ENCODE data around the gene CCDC70. TPM values are rescaled to one million over a fixed set of nuclear protein-coding genes. Genes with fewer than 3 reads are reported as not detected.

Gene CCDC70
- total RNA-seq, 2 donors from 2014 or later: not detected

DNA sequence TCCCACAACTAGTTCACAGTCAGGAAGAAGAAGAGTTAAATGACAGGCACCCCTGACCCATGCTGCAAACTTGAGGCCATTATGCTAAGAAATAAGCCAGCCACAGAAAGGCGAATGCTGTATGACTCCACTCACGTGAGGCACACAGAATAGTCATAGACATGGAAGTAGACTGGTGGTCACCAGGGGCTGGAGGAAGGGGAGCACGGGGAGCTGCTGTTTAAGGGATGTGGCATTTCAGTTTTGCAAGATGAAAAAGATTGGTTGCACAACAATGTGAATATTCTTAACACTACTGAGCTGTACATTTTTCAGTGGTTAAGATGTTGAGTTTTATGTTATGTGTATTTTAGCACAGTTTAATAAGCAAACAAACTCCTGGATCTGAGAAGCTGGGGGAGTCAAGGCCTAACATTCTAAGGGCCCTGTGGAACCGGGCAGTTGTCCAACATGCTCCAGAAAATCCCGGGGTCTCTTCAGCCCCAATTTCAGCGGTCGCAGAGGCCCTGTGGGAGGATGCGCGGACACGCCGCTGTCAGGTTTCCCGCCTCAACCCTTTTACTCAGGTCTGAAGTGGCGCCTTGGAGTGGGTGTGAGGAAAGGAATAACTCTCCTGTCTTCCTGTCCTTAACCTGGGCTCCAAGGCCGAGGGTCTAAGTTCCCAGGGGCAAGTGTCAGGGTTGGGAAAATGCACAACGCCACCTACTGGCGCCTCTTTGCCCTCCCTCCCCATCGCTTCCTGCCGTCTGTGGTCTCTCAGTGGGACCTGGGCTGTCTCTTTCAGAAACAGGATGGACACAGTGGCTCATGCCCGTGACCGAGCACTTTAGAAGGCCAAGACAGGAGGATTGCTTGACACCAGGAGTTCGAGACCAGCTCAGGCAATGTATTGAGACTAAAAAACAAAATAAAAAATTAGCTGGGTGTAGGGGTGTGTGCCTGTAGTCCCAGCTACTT lies 12.3 kb upstream of the CCDC70 start:
- intact Hi-C loops (cut with DNase I): no loop called here
- no peak for DNase-seq (ENCODE audit: low spot score)

DNA sequence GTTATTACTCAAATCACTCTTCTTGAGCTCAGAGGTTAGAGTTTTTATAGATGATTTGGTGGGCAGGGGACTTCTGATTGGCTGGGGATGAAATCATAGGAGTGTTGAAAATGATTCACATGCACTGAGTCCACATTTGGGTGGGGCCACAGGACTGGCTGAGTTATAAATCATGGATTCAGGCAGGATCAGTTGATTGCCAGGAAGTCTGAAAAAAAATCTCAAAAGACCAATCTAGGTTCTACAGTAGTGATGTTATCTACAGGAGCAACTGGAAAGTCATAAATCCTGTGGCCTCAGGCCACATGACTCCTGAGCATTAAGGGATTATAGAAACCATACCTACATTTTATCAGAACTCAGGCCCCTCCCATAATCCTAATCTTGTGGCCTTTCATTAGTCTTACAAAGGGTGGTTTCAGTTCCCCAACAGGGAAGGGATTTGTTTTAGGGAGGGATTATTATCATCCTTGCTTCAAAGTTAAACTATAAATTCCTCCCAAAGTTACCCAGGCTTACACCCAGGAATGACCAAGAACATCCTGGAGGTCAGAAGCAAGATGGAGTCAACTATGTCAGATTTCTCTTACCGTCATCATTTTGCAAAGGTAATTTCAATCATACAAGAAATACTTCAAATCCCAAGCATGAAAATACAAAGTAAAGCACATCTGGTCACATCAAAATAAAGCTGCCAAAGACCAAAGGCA lies 5.6 kb upstream of the CCDC70 start:
- no peak for DNase-seq (ENCODE audit: low spot score)
- intact Hi-C loops (cut with DNase I): no loop called here

GRCh38 chr13:51856998-51857397 lies 4.8 kb upstream of the CCDC70 start:
- no peak for DNase-seq (ENCODE audit: low spot score)
- intact Hi-C loops (cut with DNase I): no loop called here

- DNase-seq (ENCODE audit: low spot score): no peak
- intact Hi-C loops (cut with DNase I): no loop called here
These were observed 3.1 kb upstream of the CCDC70 start for GRCh38 chr13:51858433-51859247.

- DNase-seq (ENCODE audit: low spot score): no peak
- intact Hi-C loops (cut with DNase I): no loop called here
These were observed 1.2 kb downstream of the CCDC70 start for GRCh38 chr13:51862957-51863356.

DNA sequence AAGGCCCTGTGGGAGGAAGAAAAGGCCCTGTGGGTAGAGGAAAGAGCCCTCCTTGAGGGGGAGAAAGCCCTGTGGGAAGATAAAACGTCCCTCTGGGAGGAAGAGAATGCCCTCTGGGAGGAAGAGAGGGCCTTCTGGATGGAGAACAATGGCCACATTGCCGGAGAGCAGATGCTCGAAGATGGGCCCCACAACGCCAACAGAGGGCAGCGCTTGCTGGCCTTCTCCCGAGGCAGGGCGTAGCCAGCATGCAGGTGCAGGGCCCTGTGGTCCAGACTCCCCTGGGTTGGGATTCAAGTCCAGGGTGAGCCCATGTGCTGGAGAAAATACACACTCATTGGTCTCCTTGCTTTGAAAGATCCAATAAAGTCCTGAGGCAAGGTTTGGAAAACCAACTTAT lies 4.1 kb downstream of the CCDC70 start:
- no peak for DNase-seq (ENCODE audit: low spot score)
- intact Hi-C loops (cut with DNase I): no loop called here

GRCh38 chr13:51867062-51867461 lies 5.3 kb downstream of the CCDC70 start:
- intact Hi-C loops (cut with DNase I): no loop called here
- no peak for DNase-seq (ENCODE audit: low spot score)

DNA sequence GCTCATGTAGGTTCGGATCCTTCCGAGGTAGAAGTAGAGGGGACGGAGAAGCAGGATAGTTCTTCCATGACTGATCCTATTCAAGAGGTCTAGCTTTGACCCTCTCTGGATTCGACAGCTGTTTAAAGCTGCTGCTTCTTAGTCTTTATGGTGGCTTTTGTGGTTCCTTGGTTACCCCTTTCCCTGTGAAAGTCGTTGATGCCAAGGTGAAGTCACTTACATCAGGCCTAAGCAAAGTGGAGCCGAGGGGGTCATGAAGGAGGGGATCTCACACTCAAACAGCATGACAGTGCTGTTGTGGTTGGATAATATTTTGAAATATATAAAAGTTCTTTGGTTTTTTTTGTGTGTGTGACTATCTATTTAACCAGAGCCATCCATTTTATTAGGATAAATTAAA lies 8.1 kb downstream of the CCDC70 start:
- DNase-seq (ENCODE audit: low spot score): no peak

GRCh38 chr13:51870616-51871015 lies 8.8 kb downstream of the CCDC70 start:
- DNase-seq (ENCODE audit: low spot score): no peak
- intact Hi-C loops (cut with DNase I): no loop called here

More for the DNA sequence above, 8.1 kb downstream of the CCDC70 start:
- intact Hi-C loops (cut with DNase I): no loop called here

DNA sequence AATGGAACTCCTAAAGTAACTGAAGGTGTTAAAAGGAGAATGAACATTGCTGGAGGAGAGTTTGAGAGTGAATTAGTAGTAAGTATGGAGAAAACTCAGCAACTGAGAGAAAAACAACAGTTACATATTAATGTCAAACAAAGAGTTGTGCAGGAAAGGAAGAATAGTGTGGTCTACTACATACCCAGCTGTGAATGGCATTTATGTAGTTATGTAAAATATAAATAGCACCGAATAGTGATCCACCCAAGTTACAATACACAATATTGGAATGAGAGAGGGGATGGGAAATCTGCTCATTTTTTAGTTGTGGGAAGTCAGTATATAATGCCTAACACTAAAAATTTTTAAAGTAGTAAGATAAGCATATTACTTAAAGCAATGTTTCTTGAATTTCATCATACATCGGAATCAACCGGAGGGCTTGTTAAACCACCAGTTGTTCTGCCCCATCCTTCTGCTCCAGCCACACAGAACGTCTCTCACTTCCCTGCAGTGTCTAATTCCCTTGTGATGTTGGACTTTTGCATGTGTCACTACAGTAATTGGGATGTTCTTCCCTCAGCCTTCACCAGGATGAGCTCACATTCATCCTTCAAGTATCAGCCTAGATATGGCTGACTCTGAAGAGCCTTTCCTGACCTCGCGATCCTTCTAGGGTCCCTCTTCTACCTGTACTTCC lies 11.5 kb downstream of the CCDC70 start:
- no peak for DNase-seq (ENCODE audit: low spot score)
- intact Hi-C loops (cut with DNase I): no loop called here

DNA sequence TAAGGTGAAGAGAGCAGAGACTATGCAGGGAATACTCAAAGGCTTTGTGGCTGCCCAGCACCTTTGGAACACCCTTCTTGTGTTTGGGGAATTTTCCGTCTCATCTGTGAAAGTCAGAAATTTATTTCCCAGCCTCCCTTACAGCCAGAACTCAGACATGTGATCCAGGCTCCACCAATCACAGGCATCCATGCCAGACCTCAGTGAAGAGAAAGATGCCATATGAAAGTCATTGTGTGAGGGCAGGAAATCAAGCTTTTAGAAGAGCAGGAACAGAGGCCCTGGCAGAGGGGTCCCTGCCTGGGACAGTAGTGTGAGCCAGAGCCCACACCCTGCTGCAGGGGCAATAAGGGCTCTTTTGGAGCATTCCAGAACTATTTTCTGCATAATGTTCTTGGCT lies 12.1 kb downstream of the CCDC70 start:
- intact Hi-C loops (cut with DNase I): no loop called here
- no peak for DNase-seq (ENCODE audit: low spot score)

DNA sequence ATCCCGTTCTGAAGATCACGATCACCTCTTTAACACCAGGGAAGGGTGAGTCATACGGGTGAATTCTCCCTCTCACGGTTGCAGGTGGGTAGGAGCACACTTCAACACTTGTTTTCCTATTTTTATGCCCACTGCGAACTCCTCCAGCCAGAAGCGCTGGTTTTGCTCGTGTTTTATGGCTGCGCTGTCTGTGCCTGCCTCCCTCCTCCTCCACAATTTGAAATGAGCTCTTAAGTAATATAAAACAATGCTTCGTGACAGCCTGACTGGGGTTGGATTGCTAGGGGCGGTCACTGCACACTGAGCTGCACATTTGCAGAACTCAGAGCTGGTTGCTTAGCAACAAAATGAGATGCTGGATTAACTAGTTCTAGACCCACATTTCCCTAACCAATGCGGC lies 12.9 kb downstream of the CCDC70 start:
- no peak for DNase-seq (ENCODE audit: low spot score)
- intact Hi-C loops (cut with DNase I): no loop called here

DNA sequence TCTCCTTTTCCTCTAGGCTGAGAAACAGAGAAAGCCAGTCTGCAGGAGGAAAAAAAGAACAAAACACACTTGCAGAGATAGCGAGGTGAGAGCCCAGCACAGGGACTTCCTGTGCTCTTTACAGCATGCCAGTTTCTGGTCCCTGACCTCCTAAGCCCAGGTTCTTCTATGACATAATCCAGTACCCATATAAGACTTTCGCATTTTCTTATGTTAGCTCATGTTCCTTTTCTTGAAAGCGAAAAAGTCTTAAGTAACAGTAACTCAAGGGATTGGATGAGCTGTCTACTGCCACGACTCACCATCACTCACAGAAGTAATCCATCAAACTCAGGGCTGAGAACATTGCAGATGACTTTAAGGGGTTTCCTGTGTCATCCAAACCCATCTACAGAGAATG lies 17.4 kb downstream of the CCDC70 start:
- intact Hi-C loops (cut with DNase I): no loop called here
- no peak for DNase-seq (ENCODE audit: low spot score)

DNA sequence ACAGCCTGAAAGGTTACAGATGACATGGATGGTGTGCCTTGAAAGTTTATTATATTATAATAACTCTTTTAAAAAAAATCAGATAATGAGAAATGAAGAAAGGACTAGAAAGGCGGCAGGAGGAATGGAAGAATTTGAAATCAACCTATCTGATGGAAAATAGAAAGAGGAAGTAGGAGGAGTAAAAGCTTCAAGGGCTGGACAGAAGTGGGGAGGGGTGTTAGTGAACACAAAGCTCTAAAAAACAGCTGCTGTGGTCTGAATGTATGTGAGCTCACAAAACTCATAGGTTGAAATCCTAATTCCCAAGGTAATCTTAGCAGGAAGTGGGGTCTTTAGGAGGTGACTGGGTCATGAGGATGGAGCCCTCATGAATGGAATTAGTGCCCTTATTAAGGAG lies 19.5 kb downstream of the CCDC70 start:
- intact Hi-C loops (cut with DNase I): no loop called here
- DNase-seq (ENCODE audit: low spot score): no peak

GRCh38 chr13:51882570-51883225 lies 20.9 kb downstream of the CCDC70 start:
- no peak for DNase-seq (ENCODE audit: low spot score)
- intact Hi-C loops (cut with DNase I): no loop called here

DNA sequence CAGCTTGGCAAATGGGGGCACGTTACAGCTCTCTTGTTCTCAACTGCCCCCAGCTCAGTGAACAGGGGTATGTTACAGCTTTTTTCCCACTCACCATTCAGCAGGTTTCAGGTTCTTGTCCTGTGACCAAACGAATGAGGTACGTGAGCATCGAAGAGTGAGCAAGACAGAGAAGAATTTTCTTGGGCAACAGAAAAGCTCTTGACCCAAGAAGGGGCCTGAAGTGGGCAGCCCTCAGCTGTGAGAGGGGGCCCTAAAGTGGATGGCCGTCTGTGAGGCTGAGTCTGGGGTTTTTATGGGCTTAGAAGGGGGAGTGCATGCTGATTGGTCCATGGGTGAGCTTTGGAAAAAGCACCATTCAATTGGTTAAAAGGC lies 21.4 kb downstream of the CCDC70 start:
- intact Hi-C loops (cut with DNase I): no loop called here
- no peak for DNase-seq (ENCODE audit: low spot score)

DNA sequence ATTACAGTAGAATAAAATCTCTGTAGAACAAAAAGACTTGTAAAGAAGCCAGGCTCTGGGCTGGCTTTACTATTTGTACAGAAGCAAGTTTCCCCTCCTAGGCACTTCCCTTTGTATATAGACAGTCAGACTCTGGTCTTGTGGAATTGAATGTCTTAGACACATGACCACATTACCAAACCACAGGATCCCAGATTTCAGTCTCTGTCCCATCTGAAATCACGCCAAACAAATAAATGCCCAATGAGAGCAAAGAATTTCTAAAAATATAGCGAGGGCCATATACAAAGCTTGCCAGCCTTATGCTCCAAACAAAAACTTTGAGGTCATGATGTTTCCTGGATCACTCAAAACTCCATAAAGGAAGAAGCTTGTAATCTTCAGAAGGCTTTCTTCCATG lies 23.9 kb downstream of the CCDC70 start:
- DNase-seq (ENCODE audit: low spot score): no peak
- intact Hi-C loops (cut with DNase I): no loop called here

DNA sequence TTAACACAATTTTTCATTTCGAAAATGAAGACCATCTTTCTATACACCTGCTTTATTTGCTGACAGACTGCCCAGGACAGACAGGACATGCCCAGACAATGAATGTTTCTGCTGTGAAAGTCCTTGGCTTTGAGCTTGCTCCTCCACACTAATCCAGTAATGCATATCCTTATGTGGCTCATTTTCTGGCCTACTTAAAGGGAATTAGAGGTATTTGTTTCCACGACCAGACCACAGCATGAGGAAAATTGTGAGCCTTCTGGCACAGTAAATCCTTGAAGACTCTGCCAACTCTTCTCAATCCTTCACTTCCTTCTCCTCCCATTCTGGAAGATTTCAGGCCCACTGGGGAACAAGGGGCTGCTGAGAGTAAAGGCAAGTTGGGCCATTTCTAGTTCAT lies 25.7 kb downstream of the CCDC70 start:
- DNase-seq (ENCODE audit: low spot score): no peak
- intact Hi-C loops (cut with DNase I): no loop called here

DNA sequence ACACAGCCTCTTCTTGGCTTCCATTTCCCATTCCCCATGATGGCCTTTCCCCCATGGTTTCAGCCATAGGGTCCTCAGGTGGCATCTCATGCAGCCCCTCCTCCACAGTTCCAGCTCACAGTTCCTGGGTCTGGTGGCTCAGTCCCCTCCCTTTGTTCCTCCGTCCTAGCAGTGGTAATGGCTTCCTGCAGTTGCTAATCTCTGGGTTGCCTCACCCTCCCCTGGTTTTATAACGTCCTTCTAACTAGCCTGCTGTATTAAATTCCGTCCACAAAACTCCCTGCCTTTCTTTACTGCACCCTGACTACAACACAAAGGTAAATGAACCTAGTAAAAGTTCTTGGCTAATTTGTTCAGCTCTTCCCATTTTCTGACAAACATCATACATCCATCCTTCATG lies 30.9 kb downstream of the CCDC70 start:
- no peak for DNase-seq (ENCODE audit: low spot score)
- intact Hi-C loops (cut with DNase I): loop anchor here in 1 of 2 donors (10.0 kb wide), 1 partner anchor 232 kb away; the partner anchor contains the start of gene NEK5

All from posterior vena cava (tissue), 2 donors.